Stimulated activated effector memory CD8-positive, alpha-beta T cell treated with anti-CD3 and anti-CD28 coated beads, Interleukin-12 subunit alpha, Interleukin-12 subunit beta, amount 100 ng/mL, for 72 hours (primary cell): ENCODE measurements around the gene PBX2.
"Not testable (repeated sequence)": the region's sequence is repeated elsewhere in the genome, so short reads cannot be mapped to it uniquely, and the experiment has no call there.

Source experiments
- ATAC-seq: fragments of 150-1000 bp; cut with Tn5 transposase; 2 replicates; pipeline ENCODE4 v1.10.0; 2021
- DNase-seq, 2 donors: peaks; one replicate each; pipeline ENCODE4 v3.0.0; 2021 to 2022; ENCODE audit warnings: low spot score in 2 of 2
- H3K27ac Mint-ChIP-seq: one replicate; pipeline ENCODE4 v1.8.0; 2022; ENCODE audit warnings: mild to moderate bottlenecking, mixed read lengths
- H3K36me3 Mint-ChIP-seq: one replicate; pipeline ENCODE4 v1.8.0; 2022; ENCODE audit warnings: mild to moderate bottlenecking, mixed read lengths
- H3K4me1 Mint-ChIP-seq: one replicate; pipeline ENCODE4 v1.8.0; 2022; ENCODE audit warnings: mixed read lengths
- H3K4me3 Mint-ChIP-seq: one replicate; pipeline ENCODE4 v1.8.0; 2022; ENCODE audit warnings: mild to moderate bottlenecking, mixed read lengths
- H3K9me3 Mint-ChIP-seq: one replicate; pipeline ENCODE4 v1.8.0; 2022; ENCODE audit warnings: mixed read lengths

Gene PBX2

DNA sequence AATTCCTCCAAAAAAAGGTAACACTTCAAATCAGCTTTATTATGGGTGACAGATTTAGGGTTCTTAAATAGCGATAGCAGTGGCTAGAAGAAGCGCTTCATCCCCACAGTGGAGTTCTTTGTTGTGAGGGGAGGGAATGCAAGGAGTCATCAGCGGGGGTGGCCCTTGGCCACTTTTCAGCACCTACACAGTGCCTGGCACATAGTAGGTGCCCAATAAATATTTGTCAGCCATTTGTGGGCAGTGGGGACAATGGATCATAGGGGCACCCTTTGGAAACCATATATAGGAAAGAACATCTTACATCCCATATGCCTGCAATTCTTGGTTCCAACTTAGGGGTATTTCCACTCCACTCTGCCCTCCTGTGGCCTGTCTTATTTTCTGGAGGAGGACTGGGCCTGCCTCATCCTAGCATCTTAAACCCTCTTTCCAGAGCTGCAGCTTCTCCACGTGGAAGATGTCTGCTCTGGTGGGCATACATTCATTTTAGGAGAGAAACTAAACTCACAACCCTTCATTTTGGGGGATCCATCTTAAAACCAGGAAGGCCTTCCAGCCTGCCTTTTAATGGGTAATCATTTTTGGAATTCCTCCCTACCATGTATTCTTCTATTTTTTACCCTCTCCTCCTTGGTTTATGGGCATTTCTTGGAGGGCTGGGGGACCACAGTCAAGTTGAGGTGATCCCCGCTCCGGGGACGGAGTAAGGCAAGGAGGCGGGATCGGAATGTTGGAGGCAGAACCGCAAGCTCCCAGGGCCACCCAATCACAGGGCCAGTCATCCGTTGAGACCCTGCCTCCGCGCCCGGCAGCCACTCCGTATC is 5.0 kb upstream of the PBX2 start:
- peaks cover 47% of the 10 kb centered on the region for H3K36me3 Mint-ChIP-seq
- ATAC-seq (peak; percentile 4), DNase-seq (no peak)
- peak overlapping the region; percentile 99 for H3K4me3 Mint-ChIP-seq
- H3K27ac Mint-ChIP-seq = peak overlapping the region; percentile 99
- no peaks in the 10 kb centered on the region for H3K9me3 Mint-ChIP-seq
- peaks cover 63% of the 10 kb centered on the region for H3K4me1 Mint-ChIP-seq

DNA sequence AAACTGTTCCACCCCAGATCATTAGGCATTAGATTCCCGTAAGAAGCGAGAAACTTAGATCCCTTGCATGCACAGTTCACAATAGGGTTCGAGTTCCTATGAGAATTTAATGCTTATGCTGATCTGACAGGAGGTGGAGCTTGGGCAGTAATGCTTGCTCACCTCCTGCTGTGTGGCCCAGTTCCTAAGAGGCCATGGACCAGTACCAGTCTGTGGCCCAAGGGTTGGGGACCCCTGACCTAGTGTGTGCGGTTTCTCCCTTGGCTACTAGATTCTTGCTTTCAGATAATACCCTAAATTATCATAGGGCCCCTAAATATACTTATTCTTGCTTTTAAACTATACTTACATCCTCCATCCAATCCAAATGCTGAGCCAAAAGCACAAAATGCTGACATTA is 4.4 kb upstream of the PBX2 start:
- Mint-ChIP-seq H3K4me3 (peak overlapping the region; percentile 99), H3K4me1 (peaks cover 64% of the 10 kb centered on the region), H3K36me3 (peaks cover 50% of the 10 kb centered on the region), H3K27ac (peak overlapping the region; percentile 99), H3K9me3 (no peaks in the 10 kb centered on the region)
- ATAC-seq (no peak), DNase-seq (no peak)

DNA sequence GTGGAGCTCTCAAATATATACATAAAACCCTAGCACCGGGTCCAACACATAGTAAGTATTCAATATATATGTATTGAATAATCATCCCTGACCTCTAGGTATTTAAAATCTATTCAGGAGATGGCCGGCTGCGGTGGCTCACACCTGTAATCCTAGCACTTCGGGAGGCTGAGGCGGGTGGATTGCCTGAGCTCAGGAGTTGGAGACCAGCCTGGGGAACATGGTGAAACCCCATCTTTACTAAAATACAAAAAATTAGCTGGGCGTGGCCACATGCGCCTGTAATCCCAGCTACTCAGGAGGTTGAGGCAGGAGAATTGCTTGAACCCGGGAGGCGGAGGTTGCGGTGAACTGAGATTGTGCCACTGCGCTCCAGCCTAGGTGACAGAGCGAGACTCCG is 3.1 kb upstream of the PBX2 start:
- Mint-ChIP-seq H3K4me3 (peak overlapping the region; percentile 99), H3K27ac (peak overlapping the region; percentile 99), H3K4me1 (peaks cover 77% of the 10 kb centered on the region), H3K36me3 (peaks cover 63% of the 10 kb centered on the region)
- ATAC-seq, H3K9me3 Mint-ChIP-seq, DNase-seq: not testable (repeated sequence)

DNA sequence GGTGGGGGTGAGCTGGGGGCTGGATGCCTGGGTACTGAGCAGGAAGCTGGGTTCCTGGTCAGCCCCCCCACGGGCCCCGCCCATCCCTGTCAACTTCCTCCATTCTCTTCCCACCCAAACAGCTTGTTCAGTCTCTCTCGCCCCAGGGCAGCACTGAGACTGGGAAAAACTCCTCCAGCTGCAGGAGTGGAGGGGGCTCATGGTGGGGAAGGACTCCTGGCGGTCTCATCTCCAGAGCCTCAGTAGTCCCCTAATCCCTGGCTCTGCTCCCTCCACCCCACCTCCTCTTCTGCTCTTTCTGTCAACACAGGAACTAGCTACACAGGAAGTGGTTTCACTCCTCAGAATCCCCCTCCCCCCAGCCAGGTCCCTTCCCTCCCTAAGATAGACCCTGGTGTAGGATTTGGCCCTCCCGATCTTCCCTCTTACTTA is 2.6 kb upstream of the PBX2 start, which contains the start of gene GPSM3:
Gene GPSM3, minus strand, starts transcription at position 36 of the 432 bp plus-strand sequence. CDS start 130 bp downstream, outside the sequence.
- peak within 1 kb of the TSS; percentile 99 for H3K4me3 Mint-ChIP-seq
- no peak for DNase-seq
- peaks cover 66% of the 10 kb centered on the region for H3K36me3 Mint-ChIP-seq
- peaks cover 80% of the 10 kb centered on the region for H3K4me1 Mint-ChIP-seq
- H3K9me3 Mint-ChIP-seq = no peaks in the 10 kb centered on the region
- peak within 1 kb of the TSS; percentile 99 for H3K27ac Mint-ChIP-seq
- ATAC-seq = no peak

DNA sequence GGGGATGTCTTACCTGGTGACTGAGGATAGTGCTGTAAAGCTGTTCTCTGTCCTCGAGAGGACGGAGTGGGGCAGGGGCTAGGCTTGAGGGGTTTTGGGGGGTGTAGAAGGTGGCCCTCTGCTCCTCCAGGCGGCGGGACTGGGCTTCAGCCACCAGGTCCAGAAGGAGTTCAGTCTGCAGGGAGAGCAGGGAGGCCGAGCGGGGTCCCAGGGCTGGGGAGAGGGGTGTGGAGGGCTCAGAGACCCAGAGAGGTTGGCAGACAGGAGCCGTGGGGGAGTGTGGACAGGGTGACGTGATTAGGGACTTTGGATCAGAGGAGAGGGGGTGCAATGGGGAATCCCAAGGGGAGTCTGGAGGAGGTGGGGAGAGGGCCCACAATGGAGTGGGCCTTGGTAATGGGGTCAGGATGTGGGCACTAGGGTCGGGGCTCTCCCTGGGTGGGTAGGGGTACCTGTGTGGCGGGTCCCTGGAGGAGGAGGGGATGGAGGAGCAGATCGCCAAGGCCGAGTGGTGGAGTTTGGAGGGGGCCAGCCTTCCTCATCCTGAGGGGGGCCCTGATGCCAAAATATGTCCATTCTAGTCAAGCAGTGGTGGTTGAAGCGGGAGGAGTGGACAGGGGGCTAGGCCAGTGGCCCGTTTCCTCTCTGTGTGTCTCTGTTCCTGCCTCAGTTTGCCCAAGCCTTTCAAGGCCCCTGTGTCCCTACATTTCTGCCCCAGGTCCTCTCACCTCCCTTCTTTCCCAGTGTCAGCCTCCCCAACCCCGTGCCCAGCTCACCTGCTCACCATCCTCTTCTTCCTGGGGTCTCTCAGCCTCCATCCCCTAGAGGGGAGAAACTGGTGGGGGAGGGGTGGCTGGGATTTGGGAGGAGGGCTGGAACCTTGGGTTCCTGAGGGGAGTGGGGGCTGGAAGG is 1.9 kb upstream of the PBX2 start:
- Mint-ChIP-seq H3K36me3 (peaks cover 69% of the 10 kb centered on the region), H3K4me3 (peak overlapping the region; percentile 99), H3K4me1 (peaks cover 83% of the 10 kb centered on the region), H3K27ac (peak overlapping the region; percentile 99), H3K9me3 (no peaks in the 10 kb centered on the region)
- DNase-seq (no peak), ATAC-seq (no peak)

DNA sequence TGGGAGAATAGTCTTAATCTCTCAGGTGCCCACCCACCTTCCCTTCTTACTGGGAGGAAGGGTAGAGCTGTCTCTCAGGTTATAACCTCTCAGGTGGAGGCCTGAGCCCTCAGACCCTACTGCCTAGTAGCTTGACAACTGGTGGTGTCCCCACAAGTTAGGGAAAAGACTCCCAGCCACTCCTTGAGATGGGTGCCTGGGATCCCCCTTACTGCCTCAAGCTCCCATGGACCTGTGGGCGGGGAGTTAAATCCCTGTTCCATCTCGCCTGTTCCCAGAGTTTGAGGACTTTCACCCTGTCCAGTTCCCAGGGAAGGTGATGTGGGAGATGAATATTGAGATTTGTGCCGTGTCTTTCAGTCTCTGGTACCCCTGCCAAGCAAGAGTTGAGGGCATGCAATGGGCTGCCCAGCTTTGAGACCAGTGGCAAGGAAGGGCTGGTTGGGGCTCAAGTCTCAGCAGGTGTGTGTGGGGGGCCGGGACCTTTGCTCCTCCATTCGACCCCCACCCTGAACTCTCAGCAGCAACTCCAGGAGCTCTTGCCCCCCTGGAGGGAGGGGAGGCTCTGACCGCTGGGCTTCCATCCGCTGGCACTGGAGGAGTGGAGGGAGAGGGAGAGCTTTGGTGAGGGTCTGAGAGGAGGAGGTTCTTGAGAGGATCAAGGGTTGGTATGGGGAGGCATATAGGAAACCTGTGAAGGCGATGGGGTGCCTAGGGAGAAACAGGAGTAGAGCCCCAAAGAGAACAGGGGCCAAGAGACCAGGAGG is 1.1 kb upstream of the PBX2 start:
- H3K36me3 Mint-ChIP-seq = peaks cover 70% of the 10 kb centered on the region
- peak overlapping the region; percentile 99 for H3K27ac Mint-ChIP-seq
- no peaks in the 10 kb centered on the region for H3K9me3 Mint-ChIP-seq
- DNase-seq (no peak), ATAC-seq (no peak)
- H3K4me3 Mint-ChIP-seq = peak overlapping the region; percentile 99
- peaks cover 83% of the 10 kb centered on the region for H3K4me1 Mint-ChIP-seq

DNA sequence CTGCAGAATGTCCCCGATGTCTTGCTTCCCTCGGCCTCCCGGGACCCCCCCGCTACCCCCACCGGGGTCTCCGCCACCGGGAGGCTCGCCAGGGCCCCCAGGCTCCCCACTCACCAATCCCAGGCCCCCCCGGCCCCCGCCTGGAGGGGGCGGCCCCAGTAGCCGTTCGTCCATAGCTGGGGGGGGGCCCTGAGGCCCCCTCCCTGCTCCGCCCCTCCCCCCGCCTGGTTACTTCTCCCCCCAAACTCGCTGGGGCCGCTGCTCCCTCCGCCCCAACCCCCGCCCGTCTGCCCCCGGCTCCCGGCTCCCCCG is 304 bp downstream of the PBX2 start:
- Mint-ChIP-seq H3K4me3 (peak overlapping the region; percentile 99), H3K27ac (peak overlapping the region; percentile 99), H3K9me3 (no peaks in the 10 kb centered on the region), H3K36me3 (peaks cover 77% of the 10 kb centered on the region), H3K4me1 (peaks cover 81% of the 10 kb centered on the region)
- ATAC-seq (no peak), DNase-seq (no peak)

DNA sequence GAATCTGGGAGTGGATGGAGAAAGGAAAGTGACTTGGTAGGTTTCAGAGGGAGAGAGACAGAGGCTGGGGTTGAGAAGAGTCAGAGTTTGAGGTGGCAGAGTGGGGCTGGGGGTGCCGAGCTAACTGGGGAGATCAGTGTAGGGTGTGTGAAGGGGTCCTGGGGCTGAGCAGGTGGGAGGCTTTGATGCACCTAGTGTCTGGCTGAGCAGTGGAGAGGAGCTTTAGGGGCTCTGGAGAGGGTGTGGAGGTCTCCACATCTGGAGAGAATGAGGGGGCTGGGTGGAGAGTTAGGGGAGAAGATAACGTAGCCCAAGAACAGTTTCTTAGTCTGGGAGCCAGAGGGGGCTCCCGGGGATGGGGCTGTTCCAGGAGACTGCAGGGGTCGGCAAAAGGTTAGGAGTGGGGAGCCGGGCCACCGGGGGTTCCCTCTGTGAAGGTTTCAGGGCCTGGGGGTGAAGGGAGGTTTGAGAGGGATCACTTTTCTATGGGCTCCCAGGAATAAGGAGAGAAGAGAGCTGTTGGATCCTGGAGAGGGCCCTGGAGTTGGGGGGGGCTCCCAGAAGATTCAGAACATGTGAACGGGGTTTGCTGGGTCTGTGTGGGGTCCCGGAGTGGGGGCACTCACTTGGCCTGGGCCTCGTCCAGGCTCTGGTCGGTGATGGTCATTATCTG is 797 bp downstream of the PBX2 start:
- Mint-ChIP-seq H3K36me3 (peaks cover 82% of the 10 kb centered on the region), H3K4me3 (peak overlapping the region; percentile 99), H3K27ac (peak overlapping the region; percentile 99), H3K4me1 (peaks cover 78% of the 10 kb centered on the region), H3K9me3 (no peaks in the 10 kb centered on the region)
- ATAC-seq (no peak), DNase-seq (no peak)

DNA sequence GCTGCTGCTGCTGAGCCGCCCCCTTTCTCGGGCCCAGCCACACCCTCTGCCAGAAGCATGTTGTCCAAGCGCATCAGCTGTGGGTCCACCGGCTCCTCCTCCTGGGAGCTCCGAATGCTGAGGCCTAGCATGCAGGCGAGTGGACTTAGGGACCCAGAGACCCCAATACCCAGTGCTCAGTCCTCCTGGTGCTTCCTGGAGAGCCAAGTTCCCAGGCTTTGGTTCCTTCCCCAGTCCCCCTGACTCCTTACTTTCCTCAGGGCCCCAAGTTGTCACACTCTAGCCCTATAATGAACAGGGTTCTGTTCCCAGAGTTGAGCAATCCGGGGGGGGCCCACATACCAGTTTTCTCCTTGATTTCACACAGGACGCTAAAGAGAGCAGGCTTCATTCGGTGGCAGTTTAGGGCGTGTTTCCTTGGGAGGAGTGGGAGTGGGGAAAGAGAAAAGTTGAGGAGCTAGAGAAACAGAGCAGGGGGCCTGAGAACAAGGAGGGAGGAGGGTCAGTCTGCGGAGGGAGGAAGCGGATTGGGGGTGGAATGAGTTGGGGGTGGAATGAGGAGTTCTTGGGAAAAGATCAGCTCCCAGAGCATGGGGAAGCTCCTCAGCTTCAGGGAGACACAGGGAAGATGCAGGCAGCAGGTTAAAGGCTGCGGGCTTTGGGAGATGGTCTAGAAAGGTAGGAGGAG is 1.5 kb downstream of the PBX2 start:
- H3K9me3 Mint-ChIP-seq = no peaks in the 10 kb centered on the region
- H3K27ac Mint-ChIP-seq = peak overlapping the region; percentile 99
- H3K4me1 Mint-ChIP-seq = peaks cover 78% of the 10 kb centered on the region
- no peak for ATAC-seq
- H3K36me3 Mint-ChIP-seq = peaks cover 89% of the 10 kb centered on the region
- DNase-seq = no peak
- H3K4me3 Mint-ChIP-seq = peak overlapping the region; percentile 99

DNA sequence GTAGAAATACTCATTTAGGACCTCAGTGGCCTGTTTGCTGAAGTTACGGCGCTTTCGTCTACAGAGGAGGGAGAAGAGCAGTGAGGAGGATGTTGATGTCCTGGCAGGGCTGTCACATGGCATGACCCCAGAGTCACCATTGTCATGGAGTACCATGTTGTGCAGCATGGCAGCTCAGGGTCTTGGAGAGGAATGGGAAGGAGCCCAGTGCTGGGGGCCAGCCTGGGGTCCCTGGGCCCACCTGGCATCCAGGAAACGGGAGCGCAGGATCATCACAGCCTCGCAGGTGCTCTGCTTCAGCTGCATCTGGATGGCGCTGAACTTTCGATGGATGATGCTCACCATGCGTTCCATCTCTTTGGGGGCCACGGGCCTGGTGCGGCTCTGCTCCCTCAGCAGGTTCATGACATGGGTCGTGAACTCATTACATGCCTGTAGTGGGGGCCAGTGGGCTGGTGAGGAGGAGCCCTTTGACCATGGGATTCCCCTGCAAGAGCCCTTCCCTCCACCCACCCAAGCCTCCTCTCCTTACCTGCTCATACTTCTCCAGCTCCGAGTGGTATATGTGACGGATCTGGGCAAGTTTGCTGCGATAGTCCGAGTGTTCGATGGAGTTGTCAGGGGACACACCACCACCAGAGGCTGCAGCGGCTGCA is 2.1 kb downstream of the PBX2 start:
- Mint-ChIP-seq H3K36me3 (peaks cover 95% of the 10 kb centered on the region), H3K4me3 (peak overlapping the region; percentile 99), H3K4me1 (peaks cover 78% of the 10 kb centered on the region), H3K27ac (peak overlapping the region; percentile 99)
- DNase-seq, H3K9me3 Mint-ChIP-seq, ATAC-seq: not testable (repeated sequence)

DNA sequence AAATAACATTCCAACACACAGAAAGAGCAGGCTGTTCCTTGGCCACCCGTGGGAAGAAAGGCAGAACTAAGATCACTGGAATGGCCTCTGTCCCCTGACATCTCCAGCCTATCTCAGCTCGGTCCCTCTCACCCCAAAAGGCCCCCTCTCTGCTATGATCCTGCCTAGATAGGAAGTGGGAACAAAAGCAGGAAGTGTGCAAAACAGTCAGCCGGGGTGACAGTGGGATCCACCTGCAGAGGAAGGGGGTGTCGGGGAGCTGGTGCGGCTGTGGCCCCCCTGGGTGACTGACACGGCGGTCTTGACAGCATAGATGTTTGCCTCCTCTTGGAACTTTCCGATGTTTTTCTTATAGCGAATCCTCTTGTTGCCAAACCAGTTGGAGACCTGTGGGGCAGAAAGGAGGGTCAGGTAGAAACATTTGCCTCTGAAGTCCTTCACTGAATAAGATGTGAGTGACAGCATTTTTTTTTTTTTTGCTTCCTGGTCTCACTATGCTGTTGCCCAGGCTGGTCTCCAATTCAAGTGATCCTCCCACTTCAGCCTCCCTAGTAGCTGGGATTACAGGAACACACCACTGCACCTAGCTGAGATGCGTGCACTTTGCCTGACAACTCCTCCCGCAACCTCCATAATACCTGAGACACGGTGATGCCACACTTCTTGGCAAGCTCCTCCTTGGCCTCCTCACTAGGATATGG is 2.8 kb downstream of the PBX2 start:
- Mint-ChIP-seq H3K36me3 (peaks cover 95% of the 10 kb centered on the region), H3K4me1 (peaks cover 77% of the 10 kb centered on the region), H3K27ac (peak overlapping the region; percentile 99), H3K4me3 (peak overlapping the region; percentile 99), H3K9me3 (no peaks in the 10 kb centered on the region)
- DNase-seq (no peak), ATAC-seq (no peak)

DNA sequence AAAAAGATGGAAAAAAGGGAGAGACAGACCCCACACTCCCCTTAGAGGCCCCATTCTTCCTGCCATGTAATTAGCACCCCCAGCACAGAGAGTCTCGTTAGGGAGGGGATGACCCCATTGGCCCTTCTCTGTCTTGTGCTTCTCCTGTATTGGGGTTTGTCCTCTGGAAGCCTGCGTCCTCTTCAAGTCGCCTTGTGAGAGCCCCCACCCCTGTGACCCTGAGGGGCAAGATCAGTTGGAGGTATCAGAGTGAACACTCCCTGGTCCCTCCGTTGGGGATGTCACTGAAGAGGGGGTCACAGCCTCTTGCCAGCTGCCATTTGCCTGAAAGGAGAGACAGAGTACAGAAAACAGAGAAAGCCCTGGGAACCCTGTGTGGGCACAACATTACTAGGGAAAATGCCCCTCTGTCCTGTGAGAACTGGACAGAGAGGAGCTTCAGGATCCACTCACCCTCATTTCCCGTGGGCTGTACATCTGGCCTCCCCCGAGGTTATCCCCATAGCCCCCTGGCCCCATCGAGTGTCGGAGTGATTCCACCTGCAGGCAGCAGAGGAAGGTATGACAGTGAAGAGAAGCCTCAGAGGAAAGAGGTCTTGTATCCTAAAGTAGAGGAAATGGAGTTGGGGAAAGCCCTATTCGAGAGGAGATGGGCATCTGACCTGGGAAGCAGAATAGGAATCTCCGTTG is 3.7 kb downstream of the PBX2 start:
- H3K4me3 Mint-ChIP-seq = peak overlapping the region; percentile 99
- peaks cover 72% of the 10 kb centered on the region for H3K4me1 Mint-ChIP-seq
- peaks cover 95% of the 10 kb centered on the region for H3K36me3 Mint-ChIP-seq
- peak; percentile 1 for ATAC-seq
- H3K27ac Mint-ChIP-seq = peak overlapping the region; percentile 99
- not testable (repeated sequence) for H3K9me3 Mint-ChIP-seq, DNase-seq

DNA sequence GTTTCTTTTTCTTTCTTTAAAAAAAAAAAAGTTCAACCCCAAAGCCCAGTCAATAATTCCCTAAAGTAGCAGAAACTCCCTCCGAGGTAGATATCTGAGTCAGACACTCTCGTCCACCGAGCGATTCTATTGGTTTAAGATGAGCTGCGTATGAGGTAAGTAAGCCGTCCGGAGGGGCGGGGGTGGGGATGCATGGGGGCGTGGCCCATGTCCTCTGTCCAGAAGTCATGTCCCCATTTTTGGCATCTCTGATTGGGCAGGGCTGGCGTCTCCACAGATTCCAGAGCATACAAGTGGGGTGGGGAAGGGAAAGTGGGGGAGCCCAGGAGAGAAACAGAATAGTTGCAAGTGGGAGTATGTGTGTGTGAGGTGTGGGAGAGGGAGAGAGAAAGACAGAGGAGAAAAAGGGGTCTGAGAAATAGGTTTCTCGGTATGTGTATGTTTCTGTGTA is 4.3 kb downstream of the PBX2 start:
- Mint-ChIP-seq H3K36me3 (peaks cover 95% of the 10 kb centered on the region), H3K27ac (peak overlapping the region; percentile 99), H3K4me1 (peaks cover 72% of the 10 kb centered on the region), H3K4me3 (peak overlapping the region; percentile 99)
- not testable (repeated sequence) for H3K9me3 Mint-ChIP-seq, DNase-seq
- ATAC-seq = peak; percentile 88
